T-cell (primary cell): ENCODE results near the gene RTN4RL1. TPM values are rescaled to one million over a fixed set of nuclear protein-coding genes. Genes with fewer than 3 reads are reported as not detected.

Source experiments
- ATAC-seq, 4 experiments: fragments of 200-7000 bp in 3 of 4; fragments of 150-1000 bp in 1 of 4; cut with Tn5 transposase; replicated peaks in 1 of 4; 1 replicate in 3 of 4; 2 replicates in 1 of 4; pipeline ENCODE4 v1.10.0; 2021; ENCODE audit warnings: moderate library complexity in 3 of 4, mild to moderate bottlenecking in 2 of 4, moderate number of reproducible peaks in 1 of 4
- CTCF ChIA-PET, 2 donors: fragments of 300-600 bp; sonication (Branson Sonifier 250); formaldehyde crosslinking; loops; one replicate each; lab custom pipeline; 2022; ENCODE audit warnings: antibody characterized with exemption in 2 of 2; lab: Charles Lee
- POLR2A ChIA-PET, 2 donors: fragments of 300-600 bp; sonication (Branson Sonifier 250); formaldehyde crosslinking; loops; one replicate each; lab custom pipeline; 2022; ENCODE audit warnings: antibody characterized with exemption in 2 of 2; lab: Charles Lee
- DNase-seq, 35 experiments: peaks; one replicate each; pipeline versions ENCODE4 v3.0.0 to v3.0.0-alpha.2; 2013 to 2023
- H3K27ac ChIP-seq: one replicate; pipeline ENCODE4 v1.5.1; 2013; ENCODE audit warnings: low read length
- H3K27me3 ChIP-seq, 2 experiments: replicated peaks in 1 of 2; 1 replicate in 1 of 2; 2 replicates in 1 of 2; pipeline versions ENCODE4 v1.6.1 to v1.7.0; 2013; ENCODE audit warnings: low read length in 1 of 2, mixed read lengths in 1 of 2; ENCODE audit not compliant: control insufficient read depth in 2 of 2, insufficient read depth in 2 of 2; ENCODE audit errors: extremely low read depth in 1 of 2
- H3K36me3 ChIP-seq, 2 donors: 1 replicate in 1 of 2; 2 replicates in 1 of 2; pipeline versions ENCODE4 v1.6.1 to v1.7.0; 2013; ENCODE audit warnings: low read length in 1 of 2; ENCODE audit not compliant: control insufficient read depth in 2 of 2, insufficient read depth in 1 of 2; ENCODE audit errors: extremely low read depth in 1 of 2
- H3K4me1 ChIP-seq, 2 experiments: 1 replicate in 1 of 2; 2 replicates in 1 of 2; pipeline versions ENCODE4 v1.6.1 to v1.7.0; 2013; ENCODE audit warnings: low read length in 2 of 2, mixed read lengths in 1 of 2; ENCODE audit not compliant: insufficient read depth in 2 of 2, control insufficient read depth in 1 of 2; ENCODE audit errors: extremely low read depth in 1 of 2
- H3K4me3 ChIP-seq, 2 donors: 1 replicate in 1 of 2; 2 replicates in 1 of 2; pipeline versions ENCODE4 v1.5.1 to v1.7.0; 2013; ENCODE audit warnings: mild to moderate bottlenecking in 2 of 2, low read length in 1 of 2, moderate library complexity in 1 of 2; ENCODE audit not compliant: control insufficient read depth in 1 of 2; ENCODE audit errors: extremely low read depth in 1 of 2
- H3K9me3 ChIP-seq: 2 replicates; pipeline ENCODE4 v1.7.0; 2013
- H3K27ac Mint-ChIP-seq, 2 donors: one replicate each; pipeline ENCODE4 v1.8.0; 2020 to 2021; ENCODE audit warnings: mild to moderate bottlenecking in 2 of 2, mixed read lengths in 2 of 2
- H3K27me3 Mint-ChIP-seq, 2 donors: one replicate each; pipeline ENCODE4 v1.8.0; 2021 to 2022; ENCODE audit warnings: mixed read lengths in 2 of 2
- H3K36me3 Mint-ChIP-seq: one replicate; pipeline ENCODE4 v1.8.0; 2021; ENCODE audit warnings: mixed read lengths
- H3K4me1 Mint-ChIP-seq, 3 donors: one replicate each; pipeline ENCODE4 v1.8.0; 2020 to 2022; ENCODE audit warnings: mixed read lengths in 3 of 3, mild to moderate bottlenecking in 1 of 3
- H3K4me3 Mint-ChIP-seq, 3 donors: one replicate each; pipeline ENCODE4 v1.8.0; 2020 to 2022; ENCODE audit warnings: mild to moderate bottlenecking in 3 of 3, mixed read lengths in 3 of 3, moderate library complexity in 3 of 3
- H3K9me3 Mint-ChIP-seq, 3 donors: one replicate each; pipeline ENCODE4 v1.8.0; 2020 to 2022; ENCODE audit warnings: mixed read lengths in 3 of 3
- WGBS: methylation state at CpG from one replicate; pipeline ENCODE4 v1.1.5; 2013; ENCODE audit warnings: missing lambda C conversion rate; ENCODE audit not compliant: insufficient coverage; 5-methylcytosine and 5-hydroxymethylcytosine counted together
- total RNA-seq, 35 experiments: library from RNA in 6 of 35; stranded (reverse) in 6 of 35; fragments of 120-200 nt in 1 of 35; gene quantifications; one replicate each; pipeline versions ENCODE4 v1.2.1 to v1.2.4 and lab custom pipeline; 2013 to 2026

RTN4RL1 gene
- total RNA-seq, 5 donors from 2014 or later (not counting 1 experiment from before 2014, with no cell fraction given) = 0.43 to 1.1 (median 0.63) TPM

- Histone ChIP-seq H3K27ac (no peak overlapping the region), H3K27me3 (peaks cover 0 to 45% of the 10 kb centered on the region in 2 experiments), H3K36me3 (no peaks in the 10 kb centered on the region), H3K9me3 (no peaks in the 10 kb centered on the region), H3K4me3 (no peak overlapping the region), H3K4me1 (no peaks in the 10 kb centered on the region)
- ChIA-PET POLR2A (interaction anchor here in 1 of 2 donors (0.6 kb wide), 1 partner anchor 432 kb away, joined by 3 read pairs; no protein-coding TSS in a partner anchor), CTCF (interaction anchor here in 1 of 2 donors (0.7 kb wide), 1 partner anchor 312 kb away, joined by 3 read pairs; no protein-coding TSS in a partner anchor)
- no peak overlapping the region for H3K4me3 Mint-ChIP-seq
- H3K36me3 Mint-ChIP-seq = no peaks in the 10 kb centered on the region
- DNase-seq = no peak
- no peaks in the 10 kb centered on the region for H3K9me3 Mint-ChIP-seq
- 88% methylated on average over 8 of the region's 14 CpGs for WGBS
- no peak overlapping the region for H3K27ac Mint-ChIP-seq
- ATAC-seq = no peak
- no peaks in the 10 kb centered on the region for H3K4me1 Mint-ChIP-seq
- peaks cover 13 to 24% of the 10 kb centered on the region in 2 donors for H3K27me3 Mint-ChIP-seq
Observed at GRCh38 chr17:1916316-1916715, 108.8 kb downstream of the RTN4RL1 start.

DNA sequence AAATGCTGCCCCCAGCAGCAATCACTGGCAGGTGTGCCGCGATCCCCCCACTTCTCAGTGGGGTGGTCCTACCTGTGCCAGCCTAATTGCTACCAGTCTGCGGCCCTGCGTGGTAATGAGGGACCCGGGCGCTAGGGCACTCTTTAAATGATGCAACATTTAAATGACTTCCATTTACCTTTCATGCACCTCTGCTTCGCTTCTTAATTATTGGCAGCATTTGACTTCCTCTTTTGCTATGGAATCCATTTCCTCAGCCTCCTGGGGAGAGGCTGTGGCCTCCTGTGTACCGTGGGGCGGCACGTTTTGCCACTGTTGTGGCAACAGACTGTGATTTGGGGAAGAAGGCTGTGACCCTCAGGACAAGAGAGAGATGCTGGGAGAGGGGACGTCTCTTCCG is 109.2 kb downstream of the RTN4RL1 start:
- Mint-ChIP-seq H3K27ac (no peak overlapping the region), H3K36me3 (no peaks in the 10 kb centered on the region), H3K4me1 (no peaks in the 10 kb centered on the region), H3K27me3 (peaks cover 13 to 26% of the 10 kb centered on the region in 2 donors), H3K9me3 (no peaks in the 10 kb centered on the region), H3K4me3 (no peak overlapping the region)
- no peak overlapping the region for H3K4me3 ChIP-seq
- ChIA-PET POLR2A (no interaction called here), CTCF (interaction anchor here in 1 of 2 donors (0.7 kb wide), 1 partner anchor 312 kb away, joined by 3 read pairs; no protein-coding TSS in a partner anchor)
- DNase-seq (no peak), ATAC-seq (no peak)
- peaks cover 0 to 49% of the 10 kb centered on the region in 2 experiments for H3K27me3 ChIP-seq
- no peak overlapping the region for H3K27ac ChIP-seq
- WGBS = 30% methylated on average over 7 of the region's 12 CpGs
- no peaks in the 10 kb centered on the region for H3K4me1 ChIP-seq
- H3K9me3 ChIP-seq = no peaks in the 10 kb centered on the region
- H3K36me3 ChIP-seq = no peaks in the 10 kb centered on the region

GRCh38 chr17:1914661-1915083 is 110.5 kb downstream of the RTN4RL1 start:
- CTCF ChIA-PET = interaction anchor here in 1 of 2 donors (0.7 kb wide), 1 partner anchor 374 kb away, joined by 3 read pairs; no protein-coding TSS in a partner anchor

DNA sequence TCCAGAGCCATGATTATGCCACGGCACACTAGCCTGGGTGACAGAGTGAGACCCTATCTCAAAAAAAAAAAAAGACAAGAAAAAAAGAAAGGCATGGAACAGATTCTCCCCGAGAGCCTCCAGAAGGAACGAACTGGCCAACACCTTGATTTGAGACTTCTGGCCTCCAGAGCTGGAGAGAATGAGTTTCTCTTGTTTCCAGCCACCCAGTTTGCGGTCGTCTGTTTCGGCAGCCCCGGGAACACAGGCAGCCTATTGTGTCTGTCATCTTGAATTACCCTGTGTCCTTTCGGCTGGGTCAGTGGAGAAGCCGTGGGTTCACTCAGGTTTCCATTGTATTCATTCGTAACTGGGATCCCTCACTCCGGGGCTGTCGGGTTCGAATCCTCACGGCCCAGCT is 111.4 kb downstream of the RTN4RL1 start:
- no peak for DNase-seq
- no peak overlapping the region for H3K27ac Mint-ChIP-seq
- no peaks in the 10 kb centered on the region for H3K9me3 Mint-ChIP-seq
- H3K4me3 Mint-ChIP-seq = no peak overlapping the region
- no peak for ATAC-seq
- H3K27me3 ChIP-seq = peaks cover 0 to 59% of the 10 kb centered on the region in 2 experiments
- H3K4me3 ChIP-seq = no peak overlapping the region
- H3K9me3 ChIP-seq = no peaks in the 10 kb centered on the region
- no peaks in the 10 kb centered on the region for H3K36me3 Mint-ChIP-seq
- WGBS = 87% methylated on average over 11 of the region's 14 CpGs
- H3K4me1 Mint-ChIP-seq = peaks cover 0 to 5% (median 5%) of the 10 kb centered on the region in 3 donors
- ChIA-PET POLR2A (interaction anchor here in 1 of 2 donors (0.7 kb wide), 1 partner anchor 114 kb away, joined by 3 read pairs; no protein-coding TSS in a partner anchor), CTCF (no interaction called here)
- no peaks in the 10 kb centered on the region for H3K36me3 ChIP-seq
- H3K27me3 Mint-ChIP-seq = peaks cover 29 to 42% of the 10 kb centered on the region in 2 donors
- peaks cover 0 to 2% of the 10 kb centered on the region in 2 experiments for H3K4me1 ChIP-seq
- no peak overlapping the region for H3K27ac ChIP-seq

More at GRCh38 chr17:1914661-1915083, 110.5 kb downstream of the RTN4RL1 start:
- Mint-ChIP-seq H3K27me3 (peaks cover 19 to 33% of the 10 kb centered on the region in 2 donors), H3K4me3 (no peak overlapping the region), H3K4me1 (no peaks in the 10 kb centered on the region), H3K36me3 (no peaks in the 10 kb centered on the region), H3K9me3 (no peaks in the 10 kb centered on the region), H3K27ac (no peak overlapping the region)
- no peak for ATAC-seq
- Histone ChIP-seq H3K9me3 (no peaks in the 10 kb centered on the region), H3K4me3 (no peak overlapping the region), H3K36me3 (no peaks in the 10 kb centered on the region), H3K4me1 (no peaks in the 10 kb centered on the region), H3K27me3 (peaks cover 0 to 59% of the 10 kb centered on the region in 2 experiments), H3K27ac (no peak overlapping the region)
- 58% methylated on average over 2 of the region's 8 CpGs for WGBS
- DNase-seq = no peak
- POLR2A ChIA-PET = interaction anchor here in 1 of 2 donors (0.6 kb wide), 1 partner anchor 69 kb away, joined by 4 read pairs; no protein-coding TSS in a partner anchor

- no peaks in the 10 kb centered on the region for H3K9me3 ChIP-seq
- CTCF ChIA-PET = no interaction called here
- no peak overlapping the region for H3K27ac ChIP-seq
- no peak for ATAC-seq
- DNase-seq = no peak
- H3K4me1 ChIP-seq = peaks cover 2 to 14% of the 10 kb centered on the region in 2 experiments
- Mint-ChIP-seq H3K4me3 (no peak overlapping the region), H3K4me1 (peaks cover 0 to 10% (median 10%) of the 10 kb centered on the region in 3 donors), H3K9me3 (no peaks in the 10 kb centered on the region), H3K27ac (no peak overlapping the region), H3K36me3 (no peaks in the 10 kb centered on the region), H3K27me3 (peaks cover 35 to 53% of the 10 kb centered on the region in 2 donors)
- H3K27me3 ChIP-seq = peaks cover 2 to 72% of the 10 kb centered on the region in 2 experiments
- H3K4me3 ChIP-seq = no peak overlapping the region
- H3K36me3 ChIP-seq = no peaks in the 10 kb centered on the region
- WGBS = 68% methylated on average over 6 of the region's 7 CpGs
- POLR2A ChIA-PET = no interaction called here
Observed at GRCh38 chr17:1912146-1912545, 113.0 kb downstream of the RTN4RL1 start.

DNA sequence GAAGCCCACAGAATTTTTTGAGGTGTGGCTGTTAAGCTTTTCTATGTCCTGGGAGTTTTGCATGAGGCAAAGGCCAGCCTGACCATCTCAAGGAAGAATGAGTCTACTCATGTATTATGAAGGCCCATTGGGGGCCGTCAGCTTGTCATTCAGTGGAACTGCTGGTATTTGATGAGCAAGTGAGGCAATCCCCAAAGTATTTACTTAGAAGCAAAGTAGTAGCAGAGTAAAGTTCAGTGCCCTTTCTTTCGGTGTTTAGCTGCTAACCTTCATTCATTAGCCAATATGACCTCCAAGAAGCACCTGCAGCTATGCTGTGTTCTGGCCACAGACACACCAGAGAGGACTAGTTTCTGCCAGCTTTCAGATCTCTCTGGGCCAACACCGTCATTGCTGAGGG is 115.1 kb downstream of the RTN4RL1 start:
- H3K36me3 ChIP-seq = no peaks in the 10 kb centered on the region
- peaks cover 2 to 14% of the 10 kb centered on the region in 2 experiments for H3K4me1 ChIP-seq
- H3K4me1 Mint-ChIP-seq = peaks cover 0 to 10% (median 10%) of the 10 kb centered on the region in 3 donors
- H3K27me3 ChIP-seq = peaks cover 6 to 76% of the 10 kb centered on the region in 2 experiments
- DNase-seq (no peak), ATAC-seq (no peak)
- no peaks in the 10 kb centered on the region for H3K9me3 ChIP-seq
- H3K36me3 Mint-ChIP-seq = no peaks in the 10 kb centered on the region
- ChIA-PET POLR2A (no interaction called here), CTCF (interaction anchor here in 1 of 2 donors (0.5 kb wide), 1 partner anchor 378 kb away, joined by 6 read pairs; no protein-coding TSS in a partner anchor)
- H3K27ac Mint-ChIP-seq = no peak overlapping the region
- WGBS = 72% methylated on average over 3 of the region's 3 CpGs
- H3K4me3 ChIP-seq = no peak overlapping the region
- peaks cover 48 to 66% of the 10 kb centered on the region in 2 donors for H3K27me3 Mint-ChIP-seq
- no peaks in the 10 kb centered on the region for H3K9me3 Mint-ChIP-seq
- no peak overlapping the region for H3K4me3 Mint-ChIP-seq
- no peak overlapping the region for H3K27ac ChIP-seq
